NCI-H2029 (cell line): ENCODE measurements around the gene SSH2.
"Not testable (repeated sequence)": the region's sequence is repeated elsewhere in the genome, so short reads cannot be mapped to it uniquely, and the experiment has no call there.

Experiments
- DNase-seq: peaks from one replicate; lab custom pipeline; 2025; lab: John Stamatoyannopoulos, UW

Gene SSH2

GRCh38 chr17:29929006-29929532 is 959 bp downstream of the SSH2 start:
- no peak for DNase-seq

GRCh38 chr17:29927546-29927945 is 2.5 kb downstream of the SSH2 start:
- DNase-seq, result no peak

GRCh38 chr17:29924786-29925185 is 5.2 kb downstream of the SSH2 start:
- no peak for DNase-seq

DNA sequence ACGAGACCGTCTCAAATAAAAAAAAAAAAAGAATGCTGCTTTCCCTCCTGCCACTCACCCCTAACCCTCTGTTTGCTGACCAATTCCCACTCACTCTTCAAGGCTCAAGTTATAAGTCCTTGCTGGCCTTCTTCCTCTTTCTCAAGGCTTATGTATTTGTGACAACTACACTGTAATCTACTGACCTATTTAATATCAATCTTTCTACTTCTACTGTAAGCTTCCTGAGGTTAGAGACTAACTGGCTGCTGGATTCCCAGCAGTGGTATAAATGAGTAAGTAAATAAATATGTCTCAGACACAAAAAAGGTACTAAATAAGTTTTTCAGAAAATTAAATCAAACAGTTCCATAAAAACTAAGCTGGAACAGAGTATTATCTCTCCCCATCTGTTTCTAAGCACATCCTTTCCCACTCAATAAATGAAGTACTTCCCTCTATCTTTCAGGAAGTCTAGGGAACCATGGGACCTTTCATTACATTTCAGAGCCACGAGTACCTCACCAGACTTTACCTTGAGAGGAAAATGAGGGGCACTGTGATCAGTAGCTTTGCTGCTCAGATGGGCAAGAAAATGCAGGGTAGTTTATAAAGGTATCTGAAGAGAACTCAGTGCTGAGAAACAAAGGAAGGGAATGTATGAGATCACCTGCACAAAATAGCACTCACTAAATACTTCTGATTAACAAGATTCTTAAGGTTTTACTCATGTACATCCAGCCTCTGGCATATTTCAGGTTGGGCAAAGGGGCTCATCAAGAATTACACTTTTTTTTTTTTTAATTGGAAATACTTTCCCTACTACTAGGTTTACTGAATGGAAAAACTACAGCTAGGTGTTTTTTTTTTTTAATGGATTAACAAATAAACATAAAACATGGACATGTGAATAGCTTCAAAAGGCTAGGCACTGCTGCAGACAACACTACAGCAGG is 10.8 kb downstream of the SSH2 start:
- DNase-seq, result no peak

GRCh38 chr17:29918016-29918415 is 12.0 kb downstream of the SSH2 start:
- no peak for DNase-seq

DNA sequence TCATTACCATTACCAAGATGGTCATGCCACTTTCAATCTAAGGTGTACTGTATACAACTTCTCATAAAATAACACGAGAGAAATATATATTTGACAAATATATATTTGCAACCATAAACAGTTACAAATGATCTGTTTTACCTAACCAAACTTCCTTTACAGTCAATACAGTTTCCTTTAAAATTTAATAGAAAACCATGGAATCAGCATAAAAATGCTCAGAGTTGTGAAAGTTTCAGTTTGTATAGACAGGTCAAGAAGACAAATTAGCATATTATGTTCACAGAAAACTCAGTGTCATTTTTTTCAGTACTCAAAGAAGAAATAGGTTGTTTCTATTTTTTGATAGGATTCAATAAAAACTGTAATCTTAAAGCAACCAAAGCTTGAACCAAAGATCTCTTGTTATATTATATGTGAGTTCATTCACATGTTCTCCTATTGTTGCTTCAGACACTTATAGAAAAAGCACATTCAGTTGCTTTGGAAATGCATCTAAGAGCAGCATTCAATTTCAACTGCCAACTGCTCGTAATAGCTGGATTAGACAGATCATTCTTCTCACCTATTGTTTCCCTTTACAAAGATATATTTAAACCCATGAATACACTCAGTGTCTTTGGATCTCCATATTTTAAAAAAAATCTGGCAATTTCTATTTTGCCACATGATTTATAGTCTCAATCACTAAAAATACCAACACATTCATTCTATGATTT is 15.1 kb downstream of the SSH2 start:
- DNase-seq, result no peak

GRCh38 chr17:29911641-29912177 is 18.3 kb downstream of the SSH2 start:
- no peak for DNase-seq

- DNase-seq, result no peak
Measured at GRCh38 chr17:29909236-29910003, 20.6 kb downstream of the SSH2 start.

- DNase-seq, result no peak
Measured at GRCh38 chr17:29906969-29907368, 23.1 kb downstream of the SSH2 start.

DNA sequence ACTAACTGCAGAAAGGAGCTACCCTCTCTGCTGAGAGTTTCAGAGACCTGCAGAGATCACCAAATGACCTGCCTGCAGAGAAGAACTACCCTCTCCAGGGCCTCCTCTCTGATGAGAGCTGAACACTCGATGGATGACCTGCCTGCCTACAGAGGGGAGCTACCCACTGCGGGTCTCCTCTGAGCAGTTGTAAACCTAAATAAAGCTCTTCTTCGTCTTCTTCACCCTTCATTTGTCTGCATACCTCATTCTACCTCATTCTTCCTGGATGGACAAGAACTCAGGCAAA is 24.2 kb downstream of the SSH2 start:
- DNase-seq, result no peak

- no peak for DNase-seq
Measured at GRCh38 chr17:29905086-29905878, 24.7 kb downstream of the SSH2 start.

DNA sequence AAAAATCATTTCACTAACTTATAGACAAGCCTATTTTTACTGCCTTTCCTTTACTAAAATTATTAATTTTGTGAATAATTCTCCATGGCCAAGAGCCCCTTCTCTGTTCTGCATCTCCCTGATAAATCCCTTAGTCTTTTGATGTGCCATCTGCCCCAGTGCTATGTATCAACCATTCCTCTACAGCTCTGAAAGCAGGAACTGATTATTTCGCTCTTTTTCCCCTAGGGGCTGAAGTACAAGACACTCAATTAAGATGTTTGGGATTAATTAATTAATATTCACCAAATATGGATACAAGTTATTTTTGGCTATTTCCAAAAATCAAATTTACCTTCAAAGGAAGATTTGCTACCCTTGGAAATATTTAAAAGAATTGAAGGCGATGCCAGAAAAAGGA is 26.6 kb downstream of the SSH2 start:
- DNase-seq, result no peak

DNA sequence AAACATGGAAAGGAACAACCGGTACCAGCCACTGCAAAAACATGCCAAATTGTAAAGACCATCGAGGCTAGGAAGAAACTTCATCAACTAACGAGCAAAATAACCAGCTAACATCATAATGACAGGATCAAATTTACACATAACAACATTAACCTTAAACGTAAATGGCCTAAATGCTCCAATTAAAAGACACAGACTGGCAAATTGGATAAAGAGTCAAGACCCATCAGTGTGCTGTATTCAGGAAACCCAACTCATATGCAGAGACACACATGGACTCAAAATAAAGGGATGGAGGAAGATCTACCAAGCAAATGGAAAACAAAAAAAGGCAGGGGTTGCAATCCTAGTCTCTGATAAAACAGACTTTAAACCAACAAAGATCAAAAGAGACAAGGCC is 32.9 kb downstream of the SSH2 start:
- DNase-seq, result not testable (repeated sequence)

DNA sequence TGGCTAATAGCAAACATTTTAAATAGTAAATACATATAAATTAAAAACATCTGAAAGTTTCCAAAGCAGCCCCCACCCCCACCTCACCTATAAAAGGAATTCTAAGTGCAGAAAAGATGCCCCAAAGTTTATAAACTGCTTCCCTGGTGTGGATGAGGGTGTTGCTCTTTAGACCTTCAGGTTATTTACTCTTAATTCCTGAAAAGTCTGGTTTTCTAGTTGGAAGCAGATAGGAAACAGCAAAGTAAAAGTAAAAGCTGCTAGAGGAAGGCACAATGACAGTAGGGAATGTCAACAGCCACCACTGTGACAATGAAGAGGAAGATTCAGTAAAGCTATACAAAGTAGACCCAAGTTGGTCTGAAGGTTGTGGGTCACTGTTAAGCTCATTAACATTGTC is 37.8 kb downstream of the SSH2 start:
- DNase-seq, result no peak

DNA sequence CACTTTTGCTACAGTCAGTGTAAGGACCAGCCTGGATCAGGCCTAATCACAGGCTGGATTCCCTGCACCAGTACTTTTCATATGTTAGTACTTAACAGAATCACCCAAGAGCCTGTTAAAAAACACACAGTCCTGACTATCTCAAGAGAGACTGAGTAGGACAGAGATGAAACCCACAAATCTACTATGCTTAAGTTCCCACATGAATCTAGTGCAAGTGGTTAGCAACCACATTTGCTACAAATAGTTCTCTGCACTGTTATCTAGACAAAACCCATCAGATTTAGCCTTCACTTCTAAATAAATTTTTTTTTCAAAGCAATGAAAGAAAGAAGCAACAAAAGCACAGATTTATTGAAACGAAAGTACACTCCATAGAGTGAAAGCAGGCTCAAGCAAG is 38.9 kb downstream of the SSH2 start:
- DNase-seq, result no peak

- DNase-seq, result no peak
Measured at GRCh38 chr17:29885031-29885640, 44.9 kb downstream of the SSH2 start.

GRCh38 chr17:29883497-29883896 is 46.5 kb downstream of the SSH2 start:
- DNase-seq, result no peak

GRCh38 chr17:29881256-29881655 is 48.8 kb downstream of the SSH2 start:
- DNase-seq, result no peak

- DNase-seq, result no peak
Measured at GRCh38 chr17:29880031-29880430, 50.0 kb downstream of the SSH2 start.

DNA sequence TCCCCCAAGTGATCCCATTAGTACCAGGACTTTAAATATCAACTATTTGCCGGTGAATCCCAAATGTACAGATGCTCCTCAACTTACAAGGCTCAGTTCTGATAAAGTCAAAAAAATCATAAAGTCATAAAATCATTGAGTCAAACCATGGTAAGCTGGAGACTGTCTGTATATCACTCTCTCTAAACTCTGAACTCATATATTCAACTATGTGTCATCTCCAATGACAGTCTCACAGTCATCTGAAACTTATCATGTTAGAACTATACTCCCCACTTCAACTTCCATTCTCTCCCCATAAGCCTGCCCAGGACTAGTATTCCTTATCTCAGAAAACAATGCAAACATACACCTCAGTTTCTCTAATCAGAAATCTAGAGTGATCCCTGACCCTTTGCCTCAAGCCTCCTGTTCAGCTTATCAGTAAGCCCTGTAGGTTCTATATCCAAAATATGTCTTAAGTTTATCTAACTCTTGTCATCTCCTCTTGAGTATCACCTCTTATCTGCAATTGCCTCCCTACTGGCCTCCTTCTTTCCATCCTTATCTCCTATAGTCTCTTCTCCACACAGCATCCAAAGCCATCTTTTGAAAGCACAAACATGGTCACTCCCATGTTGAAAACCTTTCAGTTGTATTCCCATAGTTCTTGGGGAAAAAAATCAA is 55.0 kb downstream of the SSH2 start:
- DNase-seq, result no peak
